Psoas muscle (tissue), 8 donors: Measurements from ENCODE around the gene C3orf80. TPM values are rescaled to one million over a fixed set of nuclear protein-coding genes. Genes with fewer than 3 reads are reported as not detected.
"Not testable (repeated sequence)": the region's sequence is repeated elsewhere in the genome, so short reads cannot be mapped to it uniquely, and the experiment has no call there.

Experiments
- ATAC-seq, 4 donors: fragments of 200-7000 bp; cut with Tn5 transposase; one replicate each; pipeline ENCODE4 v1.9.1; 2020; ENCODE audit warnings: moderate library complexity in 3 of 4, mild to moderate bottlenecking in 2 of 4
- DNase-seq, 2 donors: peaks; one replicate each; pipeline ENCODE4 v3.0.0-alpha.2; 2020
- H3K27ac ChIP-seq: fragments of 200-600 bp; one replicate; pipeline ENCODE4 v1.8.0; 2022
- H3K27me3 ChIP-seq, 3 donors: fragments of 200-600 bp in 1 of 3; one replicate each; pipeline versions ENCODE4 v1.6.1 to v1.8.0; 2013 to 2022; ENCODE audit warnings: low read length in 2 of 3, mild to moderate bottlenecking in 2 of 3, moderate library complexity in 1 of 3; ENCODE audit not compliant: insufficient read depth in 3 of 3
- H3K36me3 ChIP-seq, 2 donors: fragments of 200-600 bp in 1 of 2; one replicate each; pipeline versions ENCODE4 v1.6.1 to v1.8.0; 2013 to 2022; ENCODE audit warnings: low read depth in 1 of 2, mild to moderate bottlenecking in 1 of 2, moderate library complexity in 1 of 2; ENCODE audit not compliant: insufficient read depth in 1 of 2
- H3K4me1 ChIP-seq: fragments of 200-600 bp; one replicate; pipeline ENCODE4 v1.8.0; 2022
- H3K4me3 ChIP-seq: fragments of 200-600 bp; one replicate; pipeline ENCODE4 v1.8.0; 2022; ENCODE audit warnings: mild to moderate bottlenecking
- H3K9me3 ChIP-seq: fragments of 200-600 bp; one replicate; pipeline ENCODE4 v1.8.0; 2022
- WGBS, 3 donors: extraction: QIAGEN DNeasy Blood & Tissue Kit; methylation state at CpG; one replicate each; pipeline versions ENCODE4 v1.1.6 to v1.1.7; 2013; 5-methylcytosine and 5-hydroxymethylcytosine counted together
- intact Hi-C, 2 donors: fragments of 100-400 bp; cut with DNase I; formaldehyde crosslinking; loops; one replicate each; pipeline versions ENCODE4 v1.11.0 to v1.14.2; 2022
- long read RNA-seq, 2 donors: library from polyadenylated mRNA; unstranded; transcript quantifications; one replicate each; pipeline ENCODE4 v2.0.0, GENCODE V29; 2021
- polyA plus RNA-seq, 3 donors: library from polyadenylated mRNA; stranded (reverse); fragments of 200-250 nt; gene quantifications; one replicate each; pipeline ENCODE4 v1.2.3, GENCODE V29; 2013
- total RNA-seq, 4 donors: library from RNA; stranded (reverse); fragmentation: NEBNext Ultra II Directional in 2 of 4; extraction: Animal tissue kit (Norgen Biotek cat#: 25700) in 2 of 4; gene quantifications; one replicate each; pipeline versions ENCODE4 v1.2.1 to v1.2.4, GENCODE V29; 2021 to 2023
- TF ChIP-seq, protein P1 (sequence below): fragments of 200-600 bp; IDR thresholded peaks from one replicate; pipeline ENCODE4 v1.8.0; 2022; ENCODE audit warnings: antibody characterized with exemption
- donor health status: healthy with polysubstance abuse.
- donor health status: DM: no; HTN: no; CAD: no; lungs with moderate emphysema.
- donor health status: Bipolar disorder and iron deficiency.
- donor health status: healthy.
- donor health status: DM: yes; HTN: yes; CAD: no.
- donor health status: DM: no; HTN: no; CAD: no.
- donor health status: DM: no; HTN: no; CAD: no.
- donor health status: DM: yes; HTN: yes; CAD: no.

The C3orf80 gene
- total RNA-seq (under 1 TPM in 2 of 4 donors, not detected in 2; 0.10 to 0.26 TPM), polyA plus RNA-seq (under 1 TPM in 2 of 3 donors, not detected in 1; 0.04 TPM)
- long read RNA-seq, donor 1 = 0 reads
- long read RNA-seq, donor 2 = 0 reads

DNA sequence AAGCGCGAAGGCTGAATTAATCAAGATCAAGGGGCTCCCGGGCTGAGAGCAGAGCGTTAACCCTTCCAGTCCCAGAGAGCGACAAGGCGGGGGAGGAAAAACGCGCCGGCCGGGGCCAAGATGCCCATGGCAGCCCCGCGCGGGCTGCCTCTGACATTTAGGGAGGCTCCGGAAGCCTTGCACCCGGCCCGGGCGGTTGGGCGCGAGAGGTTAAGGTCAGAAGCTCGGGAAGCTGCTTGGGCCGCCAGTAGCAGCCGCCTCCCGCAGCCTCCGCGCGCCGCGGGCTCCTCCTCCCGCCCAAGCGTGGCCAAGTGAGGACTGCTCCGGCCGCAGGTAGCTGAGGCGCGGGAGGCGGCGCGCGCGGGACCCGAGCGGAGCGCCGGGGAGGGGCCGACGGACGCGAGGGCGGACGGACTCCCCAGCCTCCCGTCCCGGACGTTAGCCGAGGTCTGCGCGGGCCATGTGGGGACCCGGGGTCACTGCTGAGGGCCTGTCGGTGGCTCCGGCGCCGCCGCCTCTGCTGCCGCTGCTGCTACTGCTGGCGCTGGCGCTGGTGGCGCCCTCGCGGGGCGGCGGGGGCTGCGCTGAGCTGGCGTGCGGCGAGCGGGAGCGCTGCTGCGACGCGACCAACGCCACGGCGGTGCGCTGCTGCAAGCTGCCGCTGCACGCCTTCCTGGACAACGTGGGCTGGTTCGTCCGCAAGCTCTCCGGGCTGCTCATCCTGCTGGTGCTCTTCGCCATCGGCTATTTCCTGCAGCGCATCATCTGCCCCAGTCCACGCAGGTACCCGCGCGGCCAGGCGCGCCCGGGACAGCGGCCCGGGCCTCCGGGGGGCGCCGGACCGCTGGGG is at the start of gene C3orf80:
Gene C3orf80, plus strand, starts transcription at position 247 of the 850 bp plus-strand sequence. Its CDS starts 214 bp downstream, at position 461.
- WGBS, 3 donors = 0 to 1% (median 1%) methylated on average over 49 to 104 of the region's 104 CpGs
- H3K27ac ChIP-seq = no peak within 1 kb of the TSS
- intact Hi-C loops = no loop called here
- H3K4me1 ChIP-seq = no peaks in the 10 kb centered on the region
- TF ChIP-seq, protein P1, sequence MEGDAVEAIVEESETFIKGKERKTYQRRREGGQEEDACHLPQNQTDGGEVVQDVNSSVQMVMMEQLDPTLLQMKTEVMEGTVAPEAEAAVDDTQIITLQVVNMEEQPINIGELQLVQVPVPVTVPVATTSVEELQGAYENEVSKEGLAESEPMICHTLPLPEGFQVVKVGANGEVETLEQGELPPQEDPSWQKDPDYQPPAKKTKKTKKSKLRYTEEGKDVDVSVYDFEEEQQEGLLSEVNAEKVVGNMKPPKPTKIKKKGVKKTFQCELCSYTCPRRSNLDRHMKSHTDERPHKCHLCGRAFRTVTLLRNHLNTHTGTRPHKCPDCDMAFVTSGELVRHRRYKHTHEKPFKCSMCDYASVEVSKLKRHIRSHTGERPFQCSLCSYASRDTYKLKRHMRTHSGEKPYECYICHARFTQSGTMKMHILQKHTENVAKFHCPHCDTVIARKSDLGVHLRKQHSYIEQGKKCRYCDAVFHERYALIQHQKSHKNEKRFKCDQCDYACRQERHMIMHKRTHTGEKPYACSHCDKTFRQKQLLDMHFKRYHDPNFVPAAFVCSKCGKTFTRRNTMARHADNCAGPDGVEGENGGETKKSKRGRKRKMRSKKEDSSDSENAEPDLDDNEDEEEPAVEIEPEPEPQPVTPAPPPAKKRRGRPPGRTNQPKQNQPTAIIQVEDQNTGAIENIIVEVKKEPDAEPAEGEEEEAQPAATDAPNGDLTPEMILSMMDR = no peak
- DNase-seq (peak; percentile 43 to 62), ATAC-seq (peak; percentile 51 to 81 (median 73))
- H3K9me3 ChIP-seq = no peaks in the 10 kb centered on the region
- peak within 1 kb of the TSS; percentile 76 for H3K4me3 ChIP-seq
- peaks cover 4 to 76% (median 9%) of the 10 kb centered on the region in 3 donors for H3K27me3 ChIP-seq
- H3K36me3 ChIP-seq = no peaks in the 10 kb centered on the region

DNA sequence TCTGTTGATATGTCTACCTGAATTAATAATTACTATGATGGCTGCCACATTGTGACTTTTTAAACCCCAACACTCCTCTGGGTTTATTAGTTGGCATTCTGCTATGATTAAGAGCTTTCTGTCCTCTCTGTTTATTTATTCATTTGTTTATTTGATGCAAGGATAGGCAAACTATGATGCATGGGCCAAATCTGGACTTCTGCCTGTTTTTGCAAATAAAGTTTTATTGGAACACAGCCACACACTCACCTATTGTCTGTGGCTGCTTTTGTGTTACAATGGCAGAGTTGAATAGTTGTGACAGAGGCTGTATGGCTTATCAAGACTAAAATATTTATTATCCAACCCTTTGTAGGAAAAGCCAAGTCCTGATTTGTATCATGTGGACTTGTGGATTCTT is 48.3 kb upstream of the C3orf80 start:
- Histone ChIP-seq H3K27ac (no peak overlapping the region), H3K9me3 (no peaks in the 10 kb centered on the region), H3K27me3 (peaks cover 0 to 4% (median 0%) of the 10 kb centered on the region in 3 donors), H3K4me3 (no peak overlapping the region), H3K4me1 (no peaks in the 10 kb centered on the region), H3K36me3 (no peaks in the 10 kb centered on the region)
- no peak for DNase-seq
- ATAC-seq = no peak
- TF ChIP-seq, protein P1 = no peak
- intact Hi-C loops = no loop called here

DNA sequence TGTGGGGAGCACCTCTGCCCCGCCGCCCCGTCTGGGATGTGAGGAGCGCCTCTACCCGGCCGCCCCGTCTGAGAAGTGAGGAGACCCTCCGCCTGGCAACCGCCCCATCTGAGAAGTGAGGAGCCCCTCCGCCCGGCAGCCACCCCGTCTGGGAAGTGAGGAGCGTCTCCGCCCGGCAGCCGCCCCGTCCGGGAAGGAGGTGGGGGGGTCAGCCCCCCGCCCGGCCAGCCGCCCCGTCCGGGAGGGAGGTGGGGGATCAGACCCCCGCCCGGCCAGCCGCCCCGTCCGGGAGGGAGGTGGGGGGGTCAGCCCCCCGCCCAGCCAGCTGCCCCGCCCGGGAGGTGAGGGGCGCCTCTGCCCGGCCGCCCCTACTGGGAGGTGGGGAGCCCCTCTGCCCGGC is 46.6 kb upstream of the C3orf80 start:
- H3K4me1 ChIP-seq, ATAC-seq, H3K27me3 ChIP-seq, H3K4me3 ChIP-seq, H3K9me3 ChIP-seq, H3K27ac ChIP-seq, intact Hi-C loops, DNase-seq, H3K36me3 ChIP-seq: not testable (repeated sequence)
- 91 to 97% (median 95%) methylated on average over 4 to 32 of the region's 35 CpGs for WGBS, 3 donors

DNA sequence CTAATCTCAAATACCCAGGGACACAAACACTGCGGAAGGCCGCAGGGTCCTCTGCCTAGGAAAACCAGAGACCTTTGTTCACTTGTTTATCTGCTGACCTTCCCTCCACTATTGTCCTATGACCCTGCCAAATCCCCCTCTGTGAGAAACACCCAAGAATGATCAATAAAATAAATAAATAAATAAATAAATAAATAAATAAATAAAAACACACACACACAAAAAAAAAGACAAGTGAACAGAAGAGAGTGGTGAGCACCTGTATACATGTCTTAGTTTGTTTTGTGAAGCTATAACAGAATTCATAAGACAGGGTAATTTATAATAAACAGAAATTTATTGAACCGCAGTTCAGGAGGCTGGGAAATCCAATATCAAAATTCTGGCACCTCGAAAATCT is 45.8 kb upstream of the C3orf80 start:
- DNase-seq, ATAC-seq, H3K36me3 ChIP-seq, H3K27me3 ChIP-seq, H3K4me3 ChIP-seq, H3K27ac ChIP-seq, intact Hi-C loops, H3K4me1 ChIP-seq, H3K9me3 ChIP-seq: not testable (repeated sequence)
- WGBS, 3 donors = 85 to 97% (median 90%) methylated on average over 2 of the region's 4 CpGs

DNA sequence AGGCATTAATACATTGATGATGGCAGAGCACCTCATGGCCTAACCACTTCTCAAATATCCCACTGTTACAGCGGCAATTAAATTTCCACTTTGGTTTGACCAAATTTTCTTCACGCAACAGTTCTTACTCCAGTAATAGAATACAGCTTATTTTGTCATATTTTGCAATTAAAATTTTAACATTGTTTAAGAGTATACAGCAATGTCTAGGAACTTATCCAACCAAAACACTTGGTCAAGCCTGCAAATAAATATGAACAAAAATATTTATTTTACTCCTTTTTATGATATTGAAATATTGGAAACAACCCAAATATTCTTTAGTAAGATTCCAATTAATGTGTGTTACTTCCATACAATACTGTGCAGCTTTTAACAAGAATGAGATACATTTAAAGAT is 45.3 kb upstream of the C3orf80 start:
- no peak for ATAC-seq

More for the DNA sequence above, 45.3 kb upstream of the C3orf80 start:
- peaks cover 0 to 4% (median 0%) of the 10 kb centered on the region in 3 donors for H3K27me3 ChIP-seq
- no peaks in the 10 kb centered on the region for H3K9me3 ChIP-seq
- no peak overlapping the region for H3K4me3 ChIP-seq
- H3K36me3 ChIP-seq = no peaks in the 10 kb centered on the region
- no peak for DNase-seq
- no peaks in the 10 kb centered on the region for H3K4me1 ChIP-seq
- H3K27ac ChIP-seq = no peak overlapping the region
- TF ChIP-seq, protein P1 = no peak
- 82 to 87% (median 86%) methylated on average over 2 of the region's 2 CpGs for WGBS, 3 donors
- intact Hi-C loops = no loop called here
